Iris pigment epithelial cell (primary cell): ENCODE measurements around the gene LTF.
"Not testable (repeated sequence)": the region's sequence is repeated elsewhere in the genome, so short reads cannot be mapped to it uniquely, and the experiment has no call there.

ENCODE experiments used
- DNase-seq: peaks from one replicate; pipeline ENCODE4 v3.0.0-alpha.2; 2011; ENCODE audit warnings: low read depth

The LTF gene

DNA sequence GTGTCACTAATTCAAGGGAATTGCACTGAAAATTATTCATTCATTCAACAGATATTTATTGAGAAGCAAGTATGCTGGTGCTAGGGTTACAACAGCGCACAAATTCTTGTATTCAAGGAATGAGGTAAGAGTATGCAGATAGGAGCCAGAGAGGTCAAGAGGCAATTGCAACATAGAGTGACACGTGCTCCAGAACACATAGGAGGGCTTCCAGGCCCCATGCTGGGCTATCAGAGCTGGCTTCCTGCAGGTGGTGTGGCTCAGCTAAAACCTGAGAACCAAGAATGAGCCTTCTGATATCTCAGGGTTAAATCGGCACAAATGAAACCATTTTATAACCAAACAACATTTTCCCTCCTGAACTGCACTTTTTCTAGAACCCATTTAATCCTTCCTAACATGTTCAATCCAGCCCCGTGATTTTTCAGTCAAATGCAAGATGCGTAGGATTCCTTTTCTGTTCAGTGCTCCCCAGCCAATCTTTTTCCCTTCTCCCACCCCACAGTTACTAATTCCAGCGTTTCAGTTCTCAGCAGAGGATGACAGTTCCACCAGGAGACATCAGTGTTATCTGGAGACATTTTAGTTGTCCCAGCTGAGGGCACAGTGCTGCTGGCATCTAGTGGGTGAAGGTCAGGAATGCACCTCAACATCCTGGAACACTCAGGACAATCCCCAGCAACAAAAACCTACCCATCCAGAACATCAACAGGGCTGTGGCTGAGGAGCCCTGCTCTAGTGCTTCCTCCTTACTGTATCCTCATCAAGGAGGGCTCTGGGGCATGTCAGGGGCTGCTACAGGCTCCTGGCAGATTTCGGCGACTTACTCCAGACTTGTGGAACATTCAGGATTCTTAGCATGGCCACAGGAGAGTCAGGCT, 70.9 kb downstream of the LTF start:
- DNase-seq = peak; percentile 52

- no peak for DNase-seq
Measured at GRCh38 chr3:46393011-46393410, 71.7 kb downstream of the LTF start.

- DNase-seq = not testable (repeated sequence)
Measured at GRCh38 chr3:46391526-46391925, 73.2 kb downstream of the LTF start.

- DNase-seq = no peak
Measured at GRCh38 chr3:46389306-46389705, 75.4 kb downstream of the LTF start.

DNA sequence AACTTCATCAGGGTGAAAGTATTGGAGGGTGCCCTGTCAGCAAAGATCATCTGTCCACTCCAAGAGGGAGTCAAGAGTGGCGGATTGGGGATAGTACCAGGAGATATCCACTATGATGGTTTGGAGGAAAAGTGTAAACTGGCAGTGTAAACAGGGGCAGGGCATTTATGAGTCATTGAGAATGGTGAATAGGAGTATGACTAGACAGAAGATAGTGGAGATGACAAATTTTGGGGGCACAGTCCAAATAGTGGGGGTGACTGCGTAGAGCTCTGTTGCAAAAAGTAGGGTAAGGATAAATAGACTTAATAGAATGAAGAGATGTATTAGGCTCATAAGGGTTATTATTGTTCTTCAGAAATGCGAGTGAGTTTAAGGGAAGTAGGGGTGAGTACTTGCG, 75.9 kb downstream of the LTF start:
- not testable (repeated sequence) for DNase-seq

- peak; percentile 67 for DNase-seq
Measured at GRCh38 chr3:46386205-46386604, 78.5 kb downstream of the LTF start.
